Measurements from ENCODE around the gene PRKN. TPM values are rescaled to one million over a fixed set of nuclear protein-coding genes. Genes with fewer than 3 reads are reported as not detected.
A peak's percentile ranks its signal among the peaks of the same experiment; 100 is the strongest.

The PRKN gene
- total RNA-seq, 1 donor from 2014 or later: 2.8 TPM

GRCh38 chr6:161984713-161985112, 742.9 kb downstream of the PRKN start:
- Histone ChIP-seq H3K9me3 (ENCODE audit: low read depth) (no peaks in the 10 kb centered on the region), H3K27ac (no peak overlapping the region), H3F3A (ENCODE audit: low read depth) (no peaks in the 10 kb centered on the region), H2AFZ (replicated peaks) (no peak overlapping the region), H3K9ac (no peak overlapping the region), H3K36me3 (no peaks in the 10 kb centered on the region), H3K4me2 (no peak overlapping the region), H3K27me3 (no peaks in the 10 kb centered on the region), H4K20me1 (ENCODE audit: low read depth) (no peaks in the 10 kb centered on the region), H3K79me2 (ENCODE audit: low read depth) (no peaks in the 10 kb centered on the region), H3K4me1 (peaks cover 19% of the 10 kb centered on the region), H3K4me3 (no peak overlapping the region)
- H3K4me3 Mint-ChIP-seq: no peak overlapping the region
- no peak for DNase-seq (ENCODE audit: low spot score)
- H3K9me3 Mint-ChIP-seq: peaks cover 4% of the 10 kb centered on the region
- H3K27ac Mint-ChIP-seq: peak overlapping the region; percentile 69
- TF ChIP-seq EZH2phosphoT487 (IDR thresholded peaks at IDR 0.05) (no peak), EZH2 (IDR thresholded peaks at IDR 0.05) (no peak), CTCF (IDR thresholded peaks at IDR 0.05) (no peak)
- peaks cover under 1% of the 10 kb centered on the region for H3K27me3 Mint-ChIP-seq (ENCODE audit: insufficient read depth, low read depth)
- no peaks in the 10 kb centered on the region for H3K36me3 Mint-ChIP-seq
- H3K4me1 Mint-ChIP-seq: peaks cover 19% of the 10 kb centered on the region

- H3K4me1 Mint-ChIP-seq: no peaks in the 10 kb centered on the region
- no peak overlapping the region for H3K27ac Mint-ChIP-seq
- no peaks in the 10 kb centered on the region for H3K36me3 Mint-ChIP-seq
Measured at GRCh38 chr6:161976553-161976952, 751.0 kb downstream of the PRKN start.

GRCh38 chr6:161973064-161973463, 754.5 kb downstream of the PRKN start:
- Mint-ChIP-seq H3K4me1 (no peaks in the 10 kb centered on the region), H3K27ac (no peak overlapping the region), H3K9me3 (peaks cover 7% of the 10 kb centered on the region), H3K27me3 (ENCODE audit: insufficient read depth, low read depth) (peaks cover 2% of the 10 kb centered on the region), H3K36me3 (no peaks in the 10 kb centered on the region), H3K4me3 (no peak overlapping the region)
- no peak overlapping the region for H3K4me2 ChIP-seq
- no peak overlapping the region for H2AFZ ChIP-seq (replicated peaks)
- H3K4me3 ChIP-seq: no peak overlapping the region
- peaks cover 4% of the 10 kb centered on the region for H3K9me3 ChIP-seq (ENCODE audit: low read depth)
- H3K27ac ChIP-seq: no peak overlapping the region
- no peak overlapping the region for H3K9ac ChIP-seq
- no peaks in the 10 kb centered on the region for H3K36me3 ChIP-seq
- H4K20me1 ChIP-seq (ENCODE audit: low read depth): no peaks in the 10 kb centered on the region
- DNase-seq (ENCODE audit: low spot score): no peak
- no peaks in the 10 kb centered on the region for H3F3A ChIP-seq (ENCODE audit: low read depth)
- no peaks in the 10 kb centered on the region for H3K4me1 ChIP-seq
- no peaks in the 10 kb centered on the region for H3K79me2 ChIP-seq (ENCODE audit: low read depth)
- TF ChIP-seq EZH2 (IDR thresholded peaks at IDR 0.05): no peak
- no peaks in the 10 kb centered on the region for H3K27me3 ChIP-seq

More at GRCh38 chr6:161976553-161976952, 751.0 kb downstream of the PRKN start:
- H3K9me3 Mint-ChIP-seq: peaks cover 13% of the 10 kb centered on the region
- DNase-seq (ENCODE audit: low spot score): no peak
- H3F3A ChIP-seq (ENCODE audit: low read depth): no peaks in the 10 kb centered on the region
- H3K4me2 ChIP-seq: no peak overlapping the region
- no peak overlapping the region for H3K4me3 ChIP-seq
- no peaks in the 10 kb centered on the region for H4K20me1 ChIP-seq (ENCODE audit: low read depth)
- no peaks in the 10 kb centered on the region for H3K79me2 ChIP-seq (ENCODE audit: low read depth)
- H3K36me3 ChIP-seq: no peaks in the 10 kb centered on the region
- H3K9ac ChIP-seq: no peak overlapping the region
- no peak overlapping the region for H3K27ac ChIP-seq
- no peaks in the 10 kb centered on the region for H3K27me3 ChIP-seq
- H3K4me1 ChIP-seq: peaks cover 11% of the 10 kb centered on the region
- H3K27me3 Mint-ChIP-seq (ENCODE audit: insufficient read depth, low read depth): peaks cover 2% of the 10 kb centered on the region
- H3K9me3 ChIP-seq (ENCODE audit: low read depth): peaks cover 4% of the 10 kb centered on the region
- no peak overlapping the region for H2AFZ ChIP-seq (replicated peaks)
- TF ChIP-seq EZH2 (IDR thresholded peaks at IDR 0.05) (no peak), EZH2phosphoT487 (IDR thresholded peaks at IDR 0.05) (no peak), CTCF (IDR thresholded peaks at IDR 0.05) (no peak)
- no peak overlapping the region for H3K4me3 Mint-ChIP-seq

- Mint-ChIP-seq H3K4me3 (no peak overlapping the region), H3K36me3 (no peaks in the 10 kb centered on the region), H3K27me3 (ENCODE audit: insufficient read depth, low read depth) (peaks cover 2% of the 10 kb centered on the region), H3K4me1 (no peaks in the 10 kb centered on the region), H3K27ac (no peak overlapping the region), H3K9me3 (peaks cover 2% of the 10 kb centered on the region)
- H3K79me2 ChIP-seq (ENCODE audit: low read depth): no peaks in the 10 kb centered on the region
- H3K4me3 ChIP-seq: no peak overlapping the region
- no peaks in the 10 kb centered on the region for H3K36me3 ChIP-seq
- H2AFZ ChIP-seq (replicated peaks): no peak overlapping the region
- TF ChIP-seq EZH2 (IDR thresholded peaks at IDR 0.05) (no peak), CTCF (IDR thresholded peaks at IDR 0.05) (no peak), EZH2phosphoT487 (IDR thresholded peaks at IDR 0.05) (no peak)
- no peaks in the 10 kb centered on the region for H3K9me3 ChIP-seq (ENCODE audit: low read depth)
- no peak overlapping the region for H3K9ac ChIP-seq
- H3K27me3 ChIP-seq: no peaks in the 10 kb centered on the region
- H4K20me1 ChIP-seq (ENCODE audit: low read depth): no peaks in the 10 kb centered on the region
- H3K27ac ChIP-seq: no peak overlapping the region
- no peak for DNase-seq (ENCODE audit: low spot score)
- no peaks in the 10 kb centered on the region for H3K4me1 ChIP-seq
- H3K4me2 ChIP-seq: no peak overlapping the region
- H3F3A ChIP-seq (ENCODE audit: low read depth): no peaks in the 10 kb centered on the region
Measured at GRCh38 chr6:161971043-161971442, 756.5 kb downstream of the PRKN start.

Measured in neural progenitor cell (in vitro differentiated cells).